ENCODE results near the gene MYO5A.

MYO5A gene

GRCh38 chr15:52360229-52361203 lies 168.2 kb downstream of the MYO5A start:
- DNase-seq, result no peak

GRCh38 chr15:52359722-52360121 lies 169.0 kb downstream of the MYO5A start:
- no peak for DNase-seq

GRCh38 chr15:52357949-52358348 lies 170.7 kb downstream of the MYO5A start:
- no peak for DNase-seq

GRCh38 chr15:52352086-52352485 lies 176.6 kb downstream of the MYO5A start:
- DNase-seq, result no peak

- no peak for DNase-seq
Observed at GRCh38 chr15:52351206-52351908, 177.3 kb downstream of the MYO5A start.

GRCh38 chr15:52350423-52350822 lies 178.3 kb downstream of the MYO5A start:
- no peak for DNase-seq

GRCh38 chr15:52349052-52349700 lies 179.5 kb downstream of the MYO5A start:
- DNase-seq, result no peak

GRCh38 chr15:52348056-52348745 lies 180.5 kb downstream of the MYO5A start:
- DNase-seq, result no peak

- no peak for DNase-seq
Observed at GRCh38 chr15:52344592-52344991, 184.1 kb downstream of the MYO5A start.

- DNase-seq, result no peak
Observed at GRCh38 chr15:52343831-52344230, 184.8 kb downstream of the MYO5A start.

GRCh38 chr15:52340093-52340492 lies 188.6 kb downstream of the MYO5A start:
- DNase-seq, result no peak

- no peak for DNase-seq
Observed at GRCh38 chr15:52338891-52339290, 189.8 kb downstream of the MYO5A start.

GRCh38 chr15:52338058-52338457 lies 190.6 kb downstream of the MYO5A start:
- no peak for DNase-seq

- no peak for DNase-seq
Observed at GRCh38 chr15:52337198-52337853, 191.4 kb downstream of the MYO5A start.

- no peak for DNase-seq
Observed at GRCh38 chr15:52336529-52336928, 192.2 kb downstream of the MYO5A start.

GRCh38 chr15:52334491-52335160 lies 194.1 kb downstream of the MYO5A start:
- DNase-seq, result no peak

- no peak for DNase-seq
Observed at GRCh38 chr15:52331490-52332240, 197.0 kb downstream of the MYO5A start.

- no peak for DNase-seq
Observed at GRCh38 chr15:52329987-52330386, 198.7 kb downstream of the MYO5A start.

GRCh38 chr15:52329150-52329549 lies 199.5 kb downstream of the MYO5A start:
- no peak for DNase-seq

GRCh38 chr15:52328680-52329079 lies 200.0 kb downstream of the MYO5A start:
- no peak for DNase-seq

GRCh38 chr15:52326756-52327155 lies 201.9 kb downstream of the MYO5A start:
- DNase-seq, result no peak
